ENCODE results near the gene CAMK1D. TPM values are rescaled to one million over a fixed set of nuclear protein-coding genes. Genes with fewer than 3 reads are reported as not detected.

Gene CAMK1D
- total RNA-seq, 1 donor from 2014 or later = 7.6 TPM

- no peak for TF ChIP-seq CTCF (IDR thresholded peaks at IDR 0.05; ENCODE audit: unreplicated experiment)
- H3K36me3 Mint-ChIP-seq = no peaks in the 10 kb centered on the region
- no peak overlapping the region for H3K4me3 Mint-ChIP-seq
- no peaks in the 10 kb centered on the region for H3K4me1 Mint-ChIP-seq
- H3K27me3 Mint-ChIP-seq (ENCODE audit: low read depth) = peaks cover 15% of the 10 kb centered on the region
- DNase-seq (ENCODE audit: low spot score in 2 of 2, unreplicated experiment in 2 of 2) = no peak
- peaks cover 22% of the 10 kb centered on the region for H3K9me3 Mint-ChIP-seq
- no peak overlapping the region for H3K27ac Mint-ChIP-seq
These were observed 254.6 kb downstream of the CAMK1D start for GRCh38 chr10:12603766-12604470.

GRCh38 chr10:12605580-12606405 lies 256.4 kb downstream of the CAMK1D start:
- DNase-seq (ENCODE audit: low spot score in 2 of 2, unreplicated experiment in 2 of 2) = no peak
- Mint-ChIP-seq H3K4me3 (no peak overlapping the region), H3K27ac (no peak overlapping the region), H3K36me3 (no peaks in the 10 kb centered on the region), H3K27me3 (ENCODE audit: low read depth) (peaks cover 3% of the 10 kb centered on the region), H3K9me3 (peaks cover 4% of the 10 kb centered on the region), H3K4me1 (no peaks in the 10 kb centered on the region)
- no peak for TF ChIP-seq CTCF (IDR thresholded peaks at IDR 0.05; ENCODE audit: unreplicated experiment)

GRCh38 chr10:12606461-12606860 lies 257.1 kb downstream of the CAMK1D start:
- Mint-ChIP-seq H3K36me3 (no peaks in the 10 kb centered on the region), H3K9me3 (no peaks in the 10 kb centered on the region), H3K4me3 (no peak overlapping the region), H3K27me3 (ENCODE audit: low read depth) (peaks cover 3% of the 10 kb centered on the region), H3K27ac (no peak overlapping the region), H3K4me1 (no peaks in the 10 kb centered on the region)
- DNase-seq (ENCODE audit: low spot score in 2 of 2, unreplicated experiment in 2 of 2) = no peak
- no peak for TF ChIP-seq CTCF (IDR thresholded peaks at IDR 0.05; ENCODE audit: unreplicated experiment)

GRCh38 chr10:12608761-12609160 lies 259.4 kb downstream of the CAMK1D start:
- no peak for TF ChIP-seq CTCF (IDR thresholded peaks at IDR 0.05; ENCODE audit: unreplicated experiment)
- Mint-ChIP-seq H3K27ac (no peak overlapping the region), H3K4me3 (no peak overlapping the region), H3K9me3 (no peaks in the 10 kb centered on the region), H3K4me1 (no peaks in the 10 kb centered on the region), H3K36me3 (no peaks in the 10 kb centered on the region), H3K27me3 (ENCODE audit: low read depth) (peaks cover 6% of the 10 kb centered on the region)
- DNase-seq (ENCODE audit: low spot score in 2 of 2, unreplicated experiment in 2 of 2) = no peak

GRCh38 chr10:12609435-12609834 lies 260.1 kb downstream of the CAMK1D start:
- Mint-ChIP-seq H3K4me3 (no peak overlapping the region), H3K36me3 (no peaks in the 10 kb centered on the region), H3K27ac (no peak overlapping the region), H3K4me1 (no peaks in the 10 kb centered on the region), H3K27me3 (ENCODE audit: low read depth) (peaks cover 6% of the 10 kb centered on the region), H3K9me3 (no peaks in the 10 kb centered on the region)
- no peak for DNase-seq (ENCODE audit: low spot score in 2 of 2, unreplicated experiment in 2 of 2)
- no peak for TF ChIP-seq CTCF (IDR thresholded peaks at IDR 0.05; ENCODE audit: unreplicated experiment)

Data from mesothelial cell of epicardium (in vitro differentiated cells).